ENCODE measurements around the gene CKAP5.
"Not testable (repeated sequence)": the region's sequence is repeated elsewhere in the genome, so short reads cannot be mapped to it uniquely, and the experiment has no call there.

Gene CKAP5

DNA sequence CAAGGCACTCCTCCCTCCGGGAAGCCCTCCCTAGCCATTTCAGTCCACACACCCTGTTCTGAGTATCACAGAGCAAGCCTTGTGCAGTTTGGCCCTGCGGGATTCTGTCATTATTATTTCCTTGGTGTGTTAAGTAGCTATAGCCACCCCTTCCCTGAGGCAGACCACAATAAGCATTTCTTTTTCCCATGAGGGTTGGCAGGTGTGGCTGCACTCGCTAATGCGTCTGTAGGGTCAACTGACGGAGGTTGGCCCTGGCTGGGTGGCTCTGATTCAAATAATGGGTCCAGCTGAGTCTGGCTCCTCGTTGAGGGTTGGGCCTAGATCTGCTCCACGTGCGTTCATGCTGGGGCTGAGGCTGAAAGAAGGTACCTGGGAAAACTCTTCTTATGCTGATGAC lies 122.0 kb downstream of the CKAP5 start:
- DNase-seq, result no peak

- DNase-seq, result no peak
These were observed 122.8 kb downstream of the CKAP5 start for GRCh38 chr11:46723359-46723680.

DNA sequence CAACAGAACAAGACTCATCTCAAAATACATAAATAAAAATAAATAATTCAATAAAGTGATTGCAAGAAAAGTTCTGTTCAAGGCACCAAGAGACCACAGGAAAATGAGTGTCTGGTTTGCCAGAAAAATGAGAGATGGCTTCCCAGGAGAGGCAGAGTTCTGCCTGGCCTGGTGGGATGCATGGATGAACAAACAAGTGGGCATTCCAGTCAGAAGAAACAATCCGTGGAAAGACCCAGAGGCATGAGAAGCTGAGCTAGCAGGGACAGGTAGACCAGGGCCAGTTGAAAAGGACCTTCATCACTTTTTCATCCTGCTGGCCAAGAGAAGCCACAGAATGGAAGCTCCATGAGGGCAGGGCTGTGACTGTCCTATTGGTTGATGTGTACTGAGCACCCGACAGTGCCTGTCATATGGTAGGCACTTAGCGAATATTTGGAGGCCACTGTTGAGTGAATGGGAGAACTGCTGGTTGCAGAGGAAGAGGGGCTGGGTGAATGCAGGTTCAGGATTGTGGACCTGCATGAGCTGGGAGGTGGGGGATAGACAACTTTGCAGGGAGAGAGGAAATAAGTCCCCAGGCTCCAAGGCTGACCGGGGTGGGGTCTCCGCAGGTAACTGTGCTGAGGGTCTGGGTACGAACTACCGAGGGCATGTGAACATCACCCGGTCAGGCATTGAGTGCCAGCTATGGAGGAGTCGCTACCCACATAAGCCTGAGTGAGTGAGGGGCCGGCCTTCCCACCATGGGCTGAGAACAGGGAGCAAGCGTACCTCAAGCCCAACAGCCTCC lies 123.3 kb downstream of the CKAP5 start:
- DNase-seq, result no peak

GRCh38 chr11:46721286-46721685 lies 124.8 kb downstream of the CKAP5 start:
- no peak for DNase-seq

DNA sequence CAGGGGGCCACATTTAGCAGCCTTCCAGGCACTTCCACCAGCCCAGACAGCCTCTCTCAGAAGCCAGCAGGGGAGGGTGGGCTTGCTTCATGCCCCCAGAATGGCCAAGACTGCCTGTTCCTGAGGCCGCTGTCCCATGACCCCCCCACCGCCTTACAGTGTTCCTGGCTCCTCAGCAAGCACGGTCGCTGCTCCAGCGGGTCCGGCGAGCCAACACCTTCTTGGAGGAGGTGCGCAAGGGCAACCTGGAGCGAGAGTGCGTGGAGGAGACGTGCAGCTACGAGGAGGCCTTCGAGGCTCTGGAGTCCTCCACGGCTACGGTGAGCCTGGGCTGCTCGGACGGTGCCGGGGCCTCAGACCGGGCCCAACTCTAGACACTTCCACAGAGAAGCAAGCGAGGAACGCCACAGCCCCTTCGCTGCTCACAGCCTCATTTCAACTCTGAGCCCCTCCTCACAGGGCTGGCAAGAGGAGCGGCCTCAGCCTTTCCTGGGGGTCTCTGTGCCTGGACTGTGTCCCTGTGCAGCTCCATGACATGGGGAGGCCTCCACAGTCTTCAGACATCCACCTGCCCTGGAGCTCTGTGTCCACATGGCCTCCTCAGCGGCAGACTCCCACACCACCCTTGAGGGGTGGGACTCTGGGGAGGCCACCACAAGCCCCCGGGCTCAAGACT lies 126.4 kb downstream of the CKAP5 start:
- no peak for DNase-seq

- no peak for DNase-seq
These were observed 127.0 kb downstream of the CKAP5 start, which contains the start of gene F2 for GRCh38 chr11:46719048-46719542. Gene F2, plus strand, starts transcription at chr11:46719213. Its CDS starts 23 bp downstream, at chr11:46719236.

DNA sequence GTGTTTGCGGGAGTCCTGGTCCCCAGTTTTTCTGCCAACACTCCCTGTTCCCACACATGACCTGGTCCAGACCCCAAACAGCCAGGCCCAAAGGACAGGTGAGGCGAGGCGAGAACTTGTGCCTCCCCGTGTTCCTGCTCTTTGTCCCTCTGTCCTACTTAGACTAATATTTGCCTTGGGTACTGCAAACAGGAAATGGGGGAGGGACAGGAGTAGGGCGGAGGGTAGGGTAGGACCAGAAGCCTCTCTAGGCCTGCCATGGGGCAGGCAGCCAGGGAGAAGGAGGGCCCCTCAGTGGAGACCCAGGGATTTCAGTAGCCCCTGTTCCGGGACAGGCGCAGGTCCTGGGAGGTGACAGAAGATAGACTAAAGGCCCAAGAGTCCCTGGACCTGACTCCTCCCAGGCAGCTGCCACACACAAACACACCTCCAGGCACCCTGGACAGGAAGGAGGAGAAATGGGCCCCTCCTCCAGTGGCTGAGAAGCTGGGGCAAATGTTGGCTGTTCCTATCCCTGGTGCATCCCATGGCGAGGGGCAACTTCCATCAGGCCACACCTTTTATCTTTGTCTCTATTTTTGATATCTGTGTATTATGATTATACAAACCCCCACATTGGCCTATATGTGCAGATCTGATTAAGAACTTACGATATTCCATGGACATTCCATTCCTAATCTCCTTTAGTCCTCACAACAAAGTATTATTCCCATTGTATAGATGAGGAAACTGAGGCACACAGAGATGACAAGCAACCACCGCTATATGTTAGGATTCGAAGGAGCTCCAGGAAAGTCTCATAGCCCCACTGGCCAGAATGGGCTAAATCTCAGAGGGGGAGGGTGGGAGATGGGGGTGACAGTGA lies 127.7 kb downstream of the CKAP5 start:
- DNase-seq, result no peak

DNA sequence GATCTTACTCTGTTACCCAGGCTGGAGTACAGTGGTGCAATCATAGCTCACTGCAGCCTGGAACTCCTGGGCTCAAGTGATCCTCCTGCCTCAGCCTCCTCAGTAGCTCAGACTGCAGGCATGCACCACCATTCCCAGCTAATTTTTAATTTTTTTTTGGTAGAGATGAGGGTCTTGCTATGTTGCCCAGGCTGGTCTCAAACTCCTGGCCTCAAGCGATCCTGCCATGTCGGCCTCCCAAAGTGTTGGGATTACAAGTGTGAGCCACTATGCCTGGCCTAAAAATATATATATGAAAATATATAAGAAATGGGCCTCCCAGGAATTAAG lies 128.3 kb downstream of the CKAP5 start:
- not testable (repeated sequence) for DNase-seq

DNA sequence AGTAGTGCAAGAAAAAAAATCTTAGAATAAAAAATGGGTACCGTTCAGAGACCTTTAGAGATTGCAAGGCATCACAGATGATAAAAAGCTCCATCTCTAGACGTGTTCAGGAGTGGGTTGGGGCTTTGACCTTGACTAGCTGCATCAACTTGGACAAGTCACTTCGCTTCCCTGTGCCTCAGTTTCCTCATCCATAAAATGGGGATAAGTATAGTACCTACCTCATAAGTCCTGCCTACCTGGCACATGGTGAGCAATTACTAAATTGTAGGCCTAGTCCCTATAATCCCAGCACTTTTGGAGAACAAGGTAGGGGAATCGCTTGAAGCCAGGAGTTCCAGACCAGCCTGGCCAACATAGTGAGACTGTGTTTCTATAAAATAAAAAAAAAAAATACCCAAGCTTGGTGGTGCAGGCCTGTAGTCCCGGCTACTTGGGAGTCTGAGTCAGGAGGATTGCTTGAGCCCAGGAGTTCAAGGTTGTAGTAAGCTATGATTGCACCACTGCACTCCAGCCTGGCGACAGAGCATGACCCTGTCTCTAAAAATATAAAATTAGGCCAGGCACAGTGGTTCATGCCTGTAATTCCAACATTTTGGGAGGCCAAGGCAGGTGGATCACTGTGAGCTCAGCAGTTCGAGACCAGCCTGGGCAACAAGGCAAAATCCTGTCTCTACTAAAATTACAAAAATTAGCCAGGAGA lies 133.1 kb downstream of the CKAP5 start:
- no peak for DNase-seq

- no peak for DNase-seq
These were observed 134.8 kb downstream of the CKAP5 start for GRCh38 chr11:46711303-46711702.

GRCh38 chr11:46710821-46711269 lies 135.2 kb downstream of the CKAP5 start:
- no peak for DNase-seq

DNA sequence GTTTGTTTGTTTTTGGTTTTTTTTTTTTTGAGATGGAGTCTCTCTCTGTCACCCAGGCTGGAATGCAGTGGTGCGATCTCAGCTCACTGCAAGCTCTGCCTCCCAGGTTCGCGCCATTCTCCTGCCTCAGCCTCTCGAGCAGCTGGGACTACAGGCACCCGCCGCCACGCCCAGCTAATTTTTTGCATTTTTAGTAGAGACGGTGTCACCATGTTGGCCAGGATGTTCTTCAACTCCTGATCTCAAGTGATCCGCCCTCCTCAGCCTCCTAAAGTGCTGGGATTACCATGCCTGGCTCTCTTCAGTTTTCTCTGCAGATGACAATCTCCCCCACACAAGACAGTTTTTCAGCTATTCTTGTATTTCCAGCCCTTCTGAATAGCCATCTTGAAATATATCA lies 136.7 kb downstream of the CKAP5 start:
- DNase-seq, result not testable (repeated sequence)

DNA sequence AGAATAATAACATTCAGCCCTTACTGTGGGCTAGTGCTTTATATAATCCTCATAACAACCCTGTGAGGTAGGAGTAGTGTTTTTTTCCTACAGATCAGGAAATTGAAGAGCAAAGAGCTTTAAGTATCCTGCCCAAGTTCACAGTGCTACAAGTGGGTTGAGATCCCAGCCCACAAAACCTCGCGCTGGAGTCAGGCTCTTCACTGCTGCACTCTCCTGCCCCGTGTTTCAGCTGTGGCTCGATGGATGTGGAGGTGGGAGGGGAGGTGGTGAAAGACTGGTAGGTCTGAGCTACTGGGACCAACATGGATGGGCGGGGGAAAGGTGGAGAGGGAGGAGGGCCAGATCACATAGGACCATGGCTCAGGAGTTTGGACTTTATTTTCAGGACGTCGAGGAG lies 139.2 kb downstream of the CKAP5 start:
- no peak for DNase-seq

DNA sequence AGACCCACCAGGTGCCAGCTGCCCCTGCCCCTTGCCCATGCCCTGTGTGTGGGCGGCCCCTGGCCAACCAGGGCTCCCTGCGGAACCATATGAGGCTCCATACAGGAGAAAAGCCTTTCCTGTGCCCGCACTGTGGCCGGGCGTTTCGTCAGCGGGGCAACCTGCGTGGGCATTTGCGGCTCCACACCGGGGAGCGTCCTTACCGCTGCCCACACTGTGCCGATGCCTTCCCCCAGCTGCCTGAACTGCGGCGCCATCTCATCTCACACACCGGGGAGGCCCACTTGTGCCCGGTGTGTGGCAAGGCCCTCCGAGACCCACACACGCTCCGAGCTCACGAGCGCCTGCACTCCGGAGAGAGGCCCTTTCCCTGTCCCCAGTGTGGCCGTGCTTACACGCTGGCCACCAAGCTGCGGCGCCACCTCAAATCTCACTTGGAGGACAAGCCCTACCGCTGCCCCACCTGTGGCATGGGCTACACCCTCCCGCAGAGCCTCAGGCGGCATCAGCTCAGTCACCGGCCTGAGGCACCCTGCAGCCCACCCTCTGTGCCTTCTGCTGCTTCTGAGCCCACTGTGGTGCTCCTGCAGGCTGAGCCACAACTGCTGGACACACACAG lies 140.9 kb downstream of the CKAP5 start:
- no peak for DNase-seq

GRCh38 chr11:46701078-46701654 lies 144.9 kb downstream of the CKAP5 start:
- DNase-seq, result no peak

- peak; percentile 96 to 97 for DNase-seq
These were observed 145.6 kb downstream of the CKAP5 start, which contains the start of the genes ARHGAP1 and ZNF408 for GRCh38 chr11:46700241-46701077. Gene ARHGAP1, minus strand, starts transcription at chr11:46700619. Its CDS starts 4,512 bp downstream, at chr11:46696107. Gene ZNF408, plus strand, starts transcription at chr11:46701031. Its CDS starts 17 bp downstream, at chr11:46701048.

GRCh38 chr11:46698597-46698996 lies 147.5 kb downstream of the CKAP5 start:
- no peak for DNase-seq

DNA sequence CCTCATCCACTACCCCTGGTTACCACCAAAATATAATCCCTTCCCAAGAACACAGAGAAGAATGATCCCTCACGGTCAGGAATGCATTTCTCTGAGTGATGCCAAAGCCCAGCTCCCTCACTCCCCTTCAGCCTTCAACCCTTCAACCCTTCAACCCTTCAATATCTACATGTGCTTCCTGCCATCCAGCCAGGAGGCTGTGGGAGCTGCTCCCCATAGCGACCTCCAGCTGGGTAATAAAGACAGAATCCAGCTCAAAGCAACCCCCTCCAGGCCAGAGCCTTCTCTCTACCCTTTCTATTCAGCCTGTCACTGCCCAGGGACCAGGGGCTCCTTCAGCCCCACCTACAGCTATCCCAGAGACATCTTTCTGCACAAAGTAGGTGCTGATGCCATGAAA lies 148.4 kb downstream of the CKAP5 start:
- DNase-seq, result no peak

DNA sequence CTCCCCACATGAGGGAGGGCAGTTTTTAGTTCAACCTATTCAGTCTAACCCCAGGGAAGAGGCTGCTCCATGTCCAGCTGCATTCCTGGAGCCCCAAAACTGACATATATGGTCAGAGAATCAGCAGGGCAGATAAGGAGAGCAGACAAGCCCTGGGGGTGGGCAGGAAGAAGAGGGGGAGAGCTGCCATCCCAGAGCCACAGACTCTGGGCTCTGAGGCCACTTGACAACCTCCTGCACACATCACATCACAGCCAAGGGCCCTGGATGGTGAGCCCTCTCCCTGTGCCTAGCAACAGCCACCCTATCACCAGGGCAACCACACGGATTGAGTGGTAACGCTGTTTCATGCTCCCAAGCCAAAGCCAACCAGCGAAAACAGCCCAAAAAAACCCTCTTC lies 148.8 kb downstream of the CKAP5 start:
- no peak for DNase-seq

- no peak for DNase-seq
These were observed 149.9 kb downstream of the CKAP5 start for GRCh38 chr11:46696212-46696558.

Data from AML-193 (cell line).